HG03045 (cell line): ENCODE results near the gene DNAJC17.

Experiments
- ATAC-seq: cut with Tn5 transposase; IDR thresholded peaks from one replicate; pipeline ENCODE4 v1.9.1; 2021; ENCODE audit warnings: mild to moderate bottlenecking, moderate library complexity; ENCODE audit not compliant: unreplicated experiment

Gene DNAJC17

GRCh38 chr15:40743921-40744814, 63.1 kb downstream of the DNAJC17 start:
- ATAC-seq, result no peak

- ATAC-seq, result no peak
These were observed 63.8 kb downstream of the DNAJC17 start for GRCh38 chr15:40743485-40743901.

DNA sequence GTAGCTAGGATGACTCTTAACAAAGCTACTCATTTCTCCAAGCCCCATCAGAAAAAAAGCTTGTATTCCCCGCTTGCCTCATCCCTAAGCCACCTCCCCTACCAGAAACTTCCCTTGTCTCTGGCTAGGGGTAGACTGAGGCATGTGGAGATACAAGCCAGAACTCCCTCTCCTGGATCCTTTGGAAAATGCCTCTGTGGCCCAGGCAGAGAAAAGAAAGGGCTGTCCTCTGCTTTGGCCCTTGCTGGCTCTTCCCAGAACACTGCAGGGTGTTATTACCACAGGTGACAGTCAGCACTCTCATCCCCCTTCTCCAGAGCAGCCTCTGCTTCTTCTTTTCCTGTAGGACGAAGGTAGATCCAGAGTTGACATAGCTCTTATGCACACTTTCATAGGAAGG, 67.4 kb downstream of the DNAJC17 start:
- ATAC-seq, result no peak

GRCh38 chr15:40739047-40739446, 68.2 kb downstream of the DNAJC17 start:
- no peak for ATAC-seq

GRCh38 chr15:40737048-40737447, 70.2 kb downstream of the DNAJC17 start:
- no peak for ATAC-seq

DNA sequence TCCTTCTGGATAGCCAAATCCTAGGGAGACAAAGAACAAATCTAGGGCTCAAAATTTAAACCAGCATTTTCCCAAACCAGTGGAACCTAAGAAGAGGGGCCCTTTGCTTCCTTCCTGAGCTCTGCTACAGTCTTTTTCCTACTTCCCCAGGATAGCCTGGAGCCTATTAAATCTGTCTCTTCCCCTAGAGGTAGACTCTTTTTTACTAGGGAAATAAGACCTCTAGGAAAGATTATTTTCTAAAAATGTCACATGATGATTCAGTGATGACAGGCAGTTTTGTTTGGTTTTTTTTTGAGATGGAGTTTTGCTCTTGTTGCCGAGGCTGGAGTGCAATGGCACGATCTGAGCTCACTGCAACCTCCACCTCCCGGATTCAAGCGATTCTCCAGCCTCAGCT, 70.7 kb downstream of the DNAJC17 start:
- ATAC-seq, result no peak

DNA sequence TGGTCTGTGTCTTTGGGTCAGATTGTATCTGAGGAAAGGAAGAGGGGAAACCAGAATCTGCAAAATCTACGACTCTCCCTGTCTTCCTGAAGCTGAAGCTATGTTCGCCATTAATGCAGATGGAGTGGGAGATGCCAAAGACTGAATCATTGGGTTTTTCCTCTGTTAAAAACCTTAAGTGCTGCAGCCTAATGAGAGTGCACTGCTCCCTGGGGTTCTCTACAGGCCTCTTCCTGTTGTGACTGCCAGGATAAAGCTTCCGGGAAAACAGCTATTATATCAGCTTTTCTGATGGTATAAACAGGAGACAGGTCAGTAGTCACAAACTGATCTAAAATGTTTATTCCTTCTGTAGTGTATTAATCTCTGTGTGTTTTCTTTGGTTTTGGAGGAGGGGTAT, 76.2 kb downstream of the DNAJC17 start:
- no peak for ATAC-seq

- ATAC-seq, result no peak
These were observed 83.4 kb downstream of the DNAJC17 start for GRCh38 chr15:40723919-40724318.

GRCh38 chr15:40722934-40723333, 84.3 kb downstream of the DNAJC17 start:
- no peak for ATAC-seq

DNA sequence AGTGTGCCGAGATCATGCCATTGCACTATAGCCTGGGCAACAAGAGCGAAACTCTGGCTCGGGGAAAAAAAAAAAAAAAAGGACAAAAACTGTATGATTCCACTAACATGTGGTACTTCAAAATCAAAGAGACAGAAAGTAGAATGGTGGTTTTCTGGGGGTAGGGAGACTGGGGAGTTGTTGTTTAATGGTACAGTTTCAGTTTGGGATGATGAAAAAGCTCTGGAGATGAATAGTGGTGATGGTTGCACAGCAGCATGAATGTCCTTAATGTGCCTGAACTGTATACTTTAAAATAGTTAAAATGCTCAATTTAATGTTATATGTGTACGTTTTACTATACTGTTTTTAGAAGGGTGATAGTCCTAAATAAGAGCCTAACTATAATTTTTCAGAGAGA, 84.9 kb downstream of the DNAJC17 start:
- ATAC-seq, result no peak

- ATAC-seq, result no peak
These were observed 85.6 kb downstream of the DNAJC17 start for GRCh38 chr15:40721701-40722100.

DNA sequence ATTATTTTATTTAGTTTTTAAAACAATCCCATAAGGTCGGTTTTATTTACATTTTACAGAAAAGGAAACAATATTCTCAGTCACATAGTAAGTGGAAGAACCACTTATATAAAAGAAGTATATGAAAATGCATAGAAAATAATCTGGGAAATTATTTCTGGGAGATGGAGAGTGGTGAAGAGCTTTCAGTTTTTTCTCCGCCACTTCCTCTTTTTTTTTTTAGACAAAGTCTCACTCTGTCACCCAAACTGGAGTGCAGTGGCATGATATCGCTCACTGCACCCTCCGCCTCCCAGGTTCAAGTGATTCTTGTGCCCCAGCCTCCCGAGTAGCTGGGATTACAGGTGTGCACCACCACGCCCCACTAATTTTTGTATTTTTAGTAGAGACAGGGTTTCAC, 91.1 kb downstream of the DNAJC17 start:
- ATAC-seq, result no peak
